NAMALWA (cell line): Measurements from ENCODE around the gene TGFBR2.

Experiments
- DNase-seq: peaks from one replicate; pipeline ENCODE4 v3.0.0-alpha.2; 2015; ENCODE audit warnings: low spot score

TGFBR2 gene

DNA sequence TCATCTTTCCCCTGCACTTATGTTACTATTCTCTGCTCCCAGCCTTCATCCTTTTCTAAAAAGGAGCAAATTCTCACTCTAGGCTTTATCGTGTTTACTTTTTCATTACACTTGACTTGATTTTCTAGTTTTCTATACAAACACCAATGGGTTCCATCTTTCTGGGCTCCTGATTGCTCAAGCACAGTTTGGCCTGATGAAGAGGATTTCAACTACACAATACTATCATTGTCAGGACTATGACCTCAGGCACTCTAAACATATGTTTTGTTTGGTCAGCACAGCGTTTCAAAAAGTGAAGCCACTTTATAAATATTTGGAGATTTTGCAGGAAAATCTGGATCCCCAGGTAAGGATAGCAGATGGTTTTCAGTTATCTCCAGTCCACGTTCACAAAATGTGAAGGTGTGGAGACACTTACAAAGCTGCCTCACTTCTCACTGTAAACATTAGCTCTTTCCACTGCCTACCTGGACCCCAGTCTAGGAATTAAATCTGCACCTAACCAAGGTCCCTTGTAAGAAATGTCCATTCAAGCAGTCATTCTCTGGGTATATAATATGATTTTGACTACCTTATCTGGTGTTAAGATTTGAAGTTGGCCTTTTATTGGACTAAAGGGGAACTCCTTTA, 86.2 kb downstream of the TGFBR2 start:
- DNase-seq: no peak

DNA sequence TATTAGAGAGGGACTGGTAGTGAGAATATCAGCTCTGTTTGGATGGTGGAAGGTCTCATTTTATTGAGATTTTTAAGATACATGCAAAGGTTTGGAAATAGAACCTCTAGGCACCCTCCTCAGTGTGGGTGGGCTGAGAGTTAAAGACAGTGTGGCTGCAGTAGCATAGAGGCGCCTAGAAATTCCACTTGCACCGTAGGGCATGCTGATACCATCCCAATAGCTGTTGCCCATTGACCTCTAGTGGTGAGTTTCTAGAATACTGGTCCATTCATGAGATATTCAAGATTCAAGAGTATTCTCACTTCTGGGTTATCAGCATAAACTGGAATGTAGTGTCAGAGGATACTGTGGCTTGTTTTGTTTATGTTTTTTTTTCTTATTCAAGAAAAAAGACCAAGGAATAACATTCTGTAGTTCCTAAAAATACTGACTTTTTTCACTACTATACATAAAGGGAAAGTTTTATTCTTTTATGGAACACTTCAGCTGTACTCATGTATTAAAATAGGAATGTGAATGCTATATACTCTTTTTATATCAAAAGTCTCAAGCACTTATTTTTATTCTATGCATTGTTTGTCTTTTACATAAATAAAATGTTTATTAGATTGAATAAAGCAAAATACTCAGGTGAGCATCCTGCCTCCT, 87.2 kb downstream of the TGFBR2 start:
- peak; percentile 79 for DNase-seq

DNA sequence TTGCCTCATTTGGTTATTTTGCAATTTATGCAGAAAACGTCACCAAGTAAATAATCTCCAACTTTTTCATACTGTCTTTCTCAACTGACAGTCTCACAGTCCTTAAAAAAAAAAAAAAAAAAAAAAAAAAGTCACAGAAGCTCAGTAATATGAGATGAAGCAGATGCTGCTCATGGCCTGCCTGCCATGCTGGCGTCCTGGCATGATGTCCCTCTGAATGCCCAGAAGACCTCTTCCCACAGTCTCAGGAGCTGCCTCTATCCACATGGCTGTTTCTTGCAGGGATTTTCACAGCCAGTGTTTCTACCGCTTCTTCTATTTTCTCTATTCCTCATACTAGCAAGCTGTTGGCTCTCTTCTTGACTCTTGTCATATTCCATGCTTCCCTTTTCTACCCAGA, 87.7 kb downstream of the TGFBR2 start:
- no peak for DNase-seq

DNA sequence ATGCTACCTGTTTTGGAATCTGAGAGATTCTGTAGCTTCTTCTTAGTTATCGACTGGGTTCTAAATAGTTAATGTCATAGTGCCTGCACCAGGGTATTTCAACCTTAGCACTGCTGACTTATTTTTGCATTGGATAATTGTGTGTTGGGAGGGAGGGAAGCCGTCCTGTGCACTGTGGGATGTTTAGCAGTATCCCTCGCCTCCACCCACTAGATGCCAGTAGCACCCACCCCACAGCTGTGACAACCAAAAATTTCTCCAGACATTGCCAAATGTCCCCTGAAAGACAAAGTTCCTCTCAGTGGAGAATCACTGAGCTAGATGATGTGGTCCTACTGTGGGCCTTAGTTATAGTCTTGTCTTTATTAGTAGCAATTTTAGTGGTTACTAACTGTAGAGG, 88.3 kb downstream of the TGFBR2 start:
- DNase-seq: no peak

DNA sequence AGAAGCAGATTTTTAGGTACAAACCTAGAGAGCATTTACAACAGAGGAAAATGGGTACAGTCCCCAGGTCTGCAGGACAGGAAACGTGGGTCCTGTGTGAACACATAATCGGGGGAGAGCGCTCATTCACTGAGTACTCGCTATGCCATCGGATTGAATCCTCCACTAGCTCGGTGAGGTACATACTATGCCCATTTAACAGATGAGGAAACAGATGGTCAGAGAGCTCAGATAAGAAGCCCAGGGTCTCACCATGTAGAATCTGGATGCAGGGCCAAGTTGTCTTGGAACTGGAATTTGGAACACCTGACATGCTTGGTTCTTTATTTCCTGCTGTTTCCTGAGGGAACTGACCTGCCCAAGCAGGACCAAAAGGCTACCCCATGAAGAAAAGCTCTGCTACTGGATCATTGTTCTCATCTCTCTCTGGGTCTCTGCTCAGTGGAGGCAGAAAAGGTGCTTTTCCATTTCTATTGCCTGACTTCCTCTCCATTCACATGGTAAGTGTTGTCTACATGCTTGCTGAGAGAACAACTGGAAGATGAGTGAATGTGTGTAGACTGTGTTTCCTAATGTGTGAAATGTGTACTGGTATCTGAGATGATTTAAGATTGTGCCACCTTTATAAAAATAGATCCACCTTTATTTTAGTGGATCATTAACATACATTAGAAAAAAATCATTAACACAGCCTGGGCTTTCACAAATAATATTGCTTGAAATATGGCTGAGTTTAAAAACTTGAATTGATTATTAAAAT, 89.1 kb downstream of the TGFBR2 start:
- no peak for DNase-seq

DNA sequence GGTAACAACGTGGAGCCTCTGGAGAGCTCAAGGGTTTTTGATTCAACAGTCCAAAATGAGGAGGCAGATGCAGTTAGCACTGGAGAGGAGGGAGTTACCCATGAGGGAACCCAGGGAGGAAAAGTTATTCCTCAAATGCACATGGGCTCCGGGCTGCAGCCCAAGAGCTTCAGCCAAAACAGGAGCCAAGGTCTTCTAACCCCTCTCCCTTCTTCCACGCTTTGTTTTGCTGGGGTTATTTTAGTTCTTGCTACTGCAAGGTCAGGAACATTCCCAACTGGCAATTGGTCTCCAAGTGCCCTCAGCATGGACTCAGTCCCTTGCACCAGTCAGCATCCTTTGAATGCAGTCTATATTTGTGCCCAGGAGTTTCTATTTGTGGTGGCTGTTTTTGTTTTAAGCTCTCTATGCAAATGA, 90.0 kb downstream of the TGFBR2 start:
- DNase-seq: no peak

DNA sequence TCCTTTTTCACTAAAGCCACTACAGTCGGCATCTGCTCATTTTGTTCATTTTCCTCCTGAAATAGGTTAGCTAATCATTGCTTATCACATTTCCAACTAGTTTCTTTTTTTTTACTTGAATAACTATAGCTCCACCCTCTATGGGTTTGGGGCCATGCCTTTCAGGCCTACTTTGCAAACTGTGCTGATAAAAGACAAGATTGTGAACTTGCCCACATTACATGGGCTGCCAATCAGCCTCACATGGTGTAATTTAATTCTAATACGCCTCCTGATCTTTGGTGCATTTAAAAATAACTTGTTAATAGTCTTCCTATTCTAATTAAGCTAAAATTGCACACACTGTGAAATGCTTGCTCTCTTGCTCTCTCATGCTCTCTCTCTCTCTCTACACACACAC, 90.5 kb downstream of the TGFBR2 start:
- DNase-seq: no peak

DNA sequence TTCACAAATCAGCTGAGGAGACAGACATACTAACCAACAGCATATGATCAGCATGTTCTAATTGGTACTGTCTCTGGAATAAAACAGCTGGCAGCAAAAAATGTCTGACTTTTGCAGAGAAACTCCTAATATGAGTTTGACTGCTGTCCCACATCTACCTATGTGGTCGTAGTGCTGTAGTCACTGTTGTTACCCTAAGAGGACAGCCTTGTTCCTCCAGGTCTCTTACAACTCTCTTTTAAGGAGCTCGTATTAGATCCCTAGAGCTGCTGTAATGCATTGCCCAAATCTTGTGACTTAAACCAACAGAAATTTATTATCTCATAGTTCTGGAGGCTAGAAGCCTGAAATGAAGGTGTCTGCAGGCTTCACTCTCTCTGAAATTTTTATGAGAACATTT, 92.1 kb downstream of the TGFBR2 start:
- DNase-seq: no peak

DNA sequence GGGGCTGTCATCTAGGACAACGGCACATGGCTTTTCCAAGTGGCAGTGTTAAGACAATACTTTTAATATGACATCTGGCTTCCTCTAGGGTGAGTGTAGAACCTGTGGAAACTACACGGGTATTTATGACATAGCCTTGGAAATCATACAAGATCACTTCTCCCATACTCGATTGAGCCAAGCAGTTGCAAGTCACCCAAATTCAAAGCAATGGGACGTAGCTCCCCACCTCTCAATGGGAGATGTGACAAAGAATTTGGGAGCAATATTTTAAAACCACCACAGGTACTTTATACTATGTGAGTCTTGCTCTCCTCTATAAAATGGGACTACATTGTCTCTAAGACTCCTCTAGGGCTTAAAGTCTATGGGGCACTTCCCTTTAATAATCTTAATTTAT, 93.5 kb downstream of the TGFBR2 start:
- DNase-seq: no peak

DNA sequence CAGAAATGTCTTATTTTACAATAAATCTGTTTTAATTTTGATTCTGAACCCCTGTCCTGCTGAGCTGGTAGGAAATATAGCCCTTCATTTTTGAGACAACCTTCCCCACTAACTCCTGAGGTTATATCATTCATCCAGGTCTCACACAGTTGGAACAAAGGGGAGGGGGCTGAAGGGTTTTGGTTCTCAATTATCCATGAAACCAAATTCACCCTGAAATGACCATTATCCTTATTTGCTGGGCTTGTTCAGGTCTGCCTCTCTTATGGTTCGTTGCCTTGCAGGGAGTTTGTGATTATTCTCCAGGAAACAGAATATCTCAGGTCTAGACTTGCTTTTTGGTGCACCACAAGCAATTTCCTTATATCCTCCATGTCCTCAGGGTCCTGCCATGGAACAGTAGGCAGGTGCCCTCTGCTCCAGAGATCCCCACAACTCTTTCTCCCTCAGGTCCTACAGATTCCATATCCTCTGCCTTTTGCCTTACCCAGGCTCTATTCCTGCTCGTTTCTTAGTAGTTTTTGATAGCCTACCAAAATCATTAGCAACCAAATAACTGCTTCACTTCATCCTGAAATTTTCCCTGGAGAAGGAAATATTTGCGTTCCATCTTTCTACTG, 94.4 kb downstream of the TGFBR2 start:
- no peak for DNase-seq

DNA sequence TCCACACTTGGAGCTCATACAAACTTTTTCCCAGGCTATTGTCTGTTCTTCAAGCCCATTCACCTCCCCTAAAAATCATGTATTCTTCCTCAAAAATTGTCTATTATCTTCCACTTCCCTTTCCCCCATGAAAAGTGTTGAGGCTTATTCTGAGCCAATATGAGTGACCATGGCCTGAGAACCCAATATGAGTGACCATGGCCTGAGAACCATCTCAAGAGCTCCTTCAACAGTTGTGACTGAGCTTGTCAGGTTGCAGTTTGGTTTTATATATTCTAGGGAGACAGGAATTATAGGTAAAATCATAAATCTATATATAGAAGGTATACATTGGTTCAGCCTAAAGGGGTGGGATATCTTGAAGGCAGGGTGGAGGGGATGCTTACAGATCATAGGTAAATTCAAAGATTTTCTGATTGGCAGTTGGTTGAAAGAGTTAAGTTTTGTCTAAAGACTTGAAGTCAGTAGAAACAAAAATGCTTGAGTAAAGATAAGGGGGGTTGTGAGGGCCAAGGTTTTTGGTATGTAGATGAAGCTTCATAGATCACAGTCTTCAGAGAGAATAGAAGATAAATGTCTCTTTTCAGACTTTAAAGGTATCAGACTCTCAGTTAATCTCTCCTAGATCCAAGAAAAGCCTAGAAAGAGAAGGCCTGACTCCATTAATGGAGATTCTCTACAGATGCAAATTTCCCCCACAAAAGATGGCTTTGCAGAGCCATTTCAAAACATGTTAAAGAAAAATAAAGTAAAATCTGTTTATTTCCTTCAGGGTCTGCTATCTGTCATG, 95.8 kb downstream of the TGFBR2 start:
- no peak for DNase-seq

DNA sequence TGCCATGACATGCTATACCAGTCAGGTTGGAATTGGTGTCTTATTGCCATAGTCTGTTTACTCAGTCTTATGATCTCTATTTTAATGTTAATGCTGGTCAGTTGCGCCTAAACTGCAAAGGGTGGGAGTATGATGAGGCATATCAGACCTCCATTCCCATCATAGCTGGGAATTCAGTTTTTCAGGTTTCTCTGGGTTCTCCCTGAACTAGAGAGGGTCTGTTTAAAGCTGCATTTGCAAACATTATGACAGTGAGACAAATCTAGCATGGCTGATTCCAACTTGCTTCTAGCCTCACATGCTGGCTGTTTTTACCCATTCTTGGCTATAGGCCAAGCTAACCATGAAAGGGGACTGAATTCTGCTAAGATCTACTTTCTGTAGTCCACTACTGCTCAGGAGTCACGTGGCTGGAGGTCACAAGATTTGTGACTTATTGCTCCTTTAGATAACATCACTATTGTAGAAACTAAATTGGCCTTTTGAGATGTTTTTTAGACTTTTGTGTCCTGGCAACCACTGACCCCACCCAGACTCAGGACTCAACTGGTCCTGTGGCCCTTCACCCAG, 96.5 kb downstream of the TGFBR2 start:
- DNase-seq: no peak

DNA sequence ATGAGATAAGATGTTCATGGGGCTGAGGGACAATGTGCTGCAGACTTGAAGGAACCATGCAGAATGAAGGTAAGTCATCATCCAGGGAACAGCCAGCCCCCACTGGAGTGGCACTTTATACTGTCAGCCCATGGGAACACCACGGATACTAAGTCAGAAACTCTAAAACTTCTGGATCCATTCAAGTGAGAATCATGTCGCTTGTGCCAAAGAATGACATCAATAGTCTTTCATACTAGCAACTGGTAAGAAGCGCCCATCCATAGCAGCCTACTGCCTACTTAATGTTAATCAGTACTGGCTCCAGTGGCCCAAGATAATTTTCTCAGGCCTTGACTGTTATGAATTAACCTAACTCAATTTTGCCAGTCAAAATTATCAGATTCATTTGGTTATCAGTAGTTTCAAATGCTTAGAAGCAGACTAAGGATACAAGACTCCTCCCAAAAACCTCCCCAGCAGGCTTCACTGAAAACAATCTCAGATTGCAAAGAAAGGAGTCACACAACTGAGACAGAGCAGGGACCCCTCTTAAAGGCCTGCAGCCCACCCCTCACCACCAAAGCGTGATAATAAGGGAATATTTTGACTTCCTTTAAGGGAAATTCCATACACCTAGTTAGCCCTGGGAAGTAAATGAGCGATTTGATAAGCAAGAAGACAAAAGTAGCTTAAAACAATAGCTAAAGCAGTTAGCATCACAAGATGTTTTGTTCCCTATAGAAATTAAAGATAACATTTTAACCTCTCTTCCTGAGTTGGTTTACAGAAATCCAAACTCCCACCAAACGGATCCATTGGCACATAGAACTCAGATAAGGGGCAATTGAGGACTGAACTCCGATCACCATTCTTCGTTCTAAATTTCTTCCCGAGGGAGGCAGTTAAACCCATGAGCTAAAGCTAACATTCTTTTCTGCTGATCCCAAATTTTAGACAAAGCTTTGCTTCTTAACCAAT, 98.8 kb downstream of the TGFBR2 start:
- DNase-seq: no peak

DNA sequence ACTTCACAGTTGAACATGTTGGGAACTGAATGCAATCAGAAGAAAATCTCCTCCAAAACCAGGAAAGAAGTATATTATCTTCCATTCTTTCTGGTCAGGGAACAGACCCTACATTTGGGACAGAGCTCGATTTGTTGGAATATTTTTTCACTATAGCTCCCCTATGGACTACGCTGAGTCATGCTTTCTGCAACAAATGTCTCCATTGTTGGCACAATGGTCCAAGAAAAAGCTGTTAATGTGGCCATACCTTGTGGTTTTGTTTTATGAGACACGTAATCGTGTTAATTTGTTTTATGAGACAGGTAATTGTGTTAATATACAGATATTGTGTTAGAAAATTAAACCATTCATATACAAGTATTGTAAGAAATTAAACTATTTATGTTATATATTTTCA, 101.4 kb downstream of the TGFBR2 start:
- DNase-seq: no peak

DNA sequence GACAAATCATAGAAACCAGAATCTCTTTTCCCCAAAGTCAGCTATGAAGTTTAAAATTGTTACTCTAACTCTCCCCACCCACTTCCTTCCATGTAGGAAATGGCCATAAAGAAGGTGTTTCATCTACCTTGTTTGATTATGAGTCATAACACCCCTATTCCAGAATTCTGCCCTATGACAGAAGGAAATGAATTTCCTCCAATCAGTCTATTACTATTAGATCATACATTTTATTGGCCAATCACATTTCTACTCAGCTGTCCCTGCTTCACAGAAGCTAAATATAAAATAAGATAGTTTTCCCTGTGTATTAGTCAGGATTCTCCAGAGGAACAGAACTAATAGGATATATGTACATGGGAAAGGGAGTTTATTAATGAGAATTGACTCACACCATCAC, 102.1 kb downstream of the TGFBR2 start:
- no peak for DNase-seq

DNA sequence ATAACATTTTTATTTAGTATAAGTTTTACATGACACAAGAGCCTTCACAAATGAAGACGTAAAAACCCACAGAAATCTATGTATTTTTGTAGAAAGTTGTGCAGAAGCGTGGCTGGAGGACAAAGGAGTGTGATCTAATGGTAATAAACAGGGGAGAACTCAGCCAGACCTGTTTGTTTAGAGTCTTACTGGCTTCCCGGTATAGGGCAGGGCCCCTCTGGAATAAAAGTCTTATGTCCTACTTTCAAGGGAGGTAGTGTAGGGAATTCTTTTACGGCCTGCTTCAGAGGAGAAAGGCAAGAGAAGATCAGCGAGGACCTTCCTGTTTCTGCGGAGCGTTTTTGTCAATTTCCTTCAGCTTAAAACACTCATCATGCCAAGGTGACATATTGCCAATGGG, 103.6 kb downstream of the TGFBR2 start:
- DNase-seq: no peak

DNA sequence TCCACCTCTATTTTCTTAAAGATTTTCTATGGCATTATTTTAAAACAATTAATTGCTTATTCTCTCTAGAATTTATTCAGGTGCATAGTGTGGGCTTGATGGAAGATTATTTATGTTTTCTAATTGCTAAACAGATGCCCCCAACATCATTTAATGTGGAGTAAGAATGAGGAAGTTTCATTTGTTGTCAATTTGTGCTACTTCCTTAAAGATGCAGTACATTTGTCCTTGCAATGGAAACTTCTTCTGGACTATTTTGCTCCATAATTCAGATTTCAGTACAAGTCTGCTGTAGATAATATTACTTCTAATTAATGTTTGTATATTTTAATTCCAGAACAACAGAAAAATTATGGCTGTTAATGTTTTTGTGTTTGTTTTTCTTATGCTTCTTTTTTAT, 104.8 kb downstream of the TGFBR2 start:
- no peak for DNase-seq

DNA sequence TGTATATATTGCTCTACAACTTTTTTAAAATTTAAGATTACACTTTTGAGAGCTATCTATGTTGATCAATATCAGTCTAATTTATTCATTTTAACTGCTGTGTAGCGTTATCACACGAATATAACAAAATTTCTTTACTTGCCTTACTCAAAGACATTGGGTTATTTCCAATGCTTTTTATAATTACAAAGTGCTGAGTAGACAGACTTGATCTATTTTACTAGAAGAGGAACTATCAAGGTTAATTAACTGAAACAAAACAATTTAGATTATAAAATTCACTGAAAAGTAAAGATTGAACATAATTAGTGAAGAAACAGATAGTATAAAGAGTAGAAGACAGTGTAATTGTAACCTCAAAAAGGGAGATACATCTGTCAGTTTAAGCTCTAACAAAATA, 105.5 kb downstream of the TGFBR2 start:
- DNase-seq: no peak

DNA sequence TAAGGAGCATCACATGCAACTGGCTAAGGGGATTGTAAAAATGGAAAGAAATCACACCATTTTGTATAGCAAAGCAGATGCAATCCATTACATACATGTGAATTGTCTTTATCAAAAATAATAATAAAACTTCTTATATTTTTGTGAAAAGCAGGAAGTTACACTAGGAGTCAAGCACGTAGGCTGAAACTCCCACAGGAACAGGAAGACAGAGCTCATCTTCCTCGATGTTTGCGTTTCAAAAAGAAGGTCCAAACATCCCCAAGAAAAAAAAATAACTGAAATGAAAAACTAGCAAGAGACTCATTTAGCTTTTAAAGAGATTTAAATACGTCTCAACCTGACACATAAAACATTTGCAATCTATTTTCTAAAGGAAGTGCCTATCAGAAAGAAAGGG, 106.6 kb downstream of the TGFBR2 start:
- DNase-seq: no peak

DNA sequence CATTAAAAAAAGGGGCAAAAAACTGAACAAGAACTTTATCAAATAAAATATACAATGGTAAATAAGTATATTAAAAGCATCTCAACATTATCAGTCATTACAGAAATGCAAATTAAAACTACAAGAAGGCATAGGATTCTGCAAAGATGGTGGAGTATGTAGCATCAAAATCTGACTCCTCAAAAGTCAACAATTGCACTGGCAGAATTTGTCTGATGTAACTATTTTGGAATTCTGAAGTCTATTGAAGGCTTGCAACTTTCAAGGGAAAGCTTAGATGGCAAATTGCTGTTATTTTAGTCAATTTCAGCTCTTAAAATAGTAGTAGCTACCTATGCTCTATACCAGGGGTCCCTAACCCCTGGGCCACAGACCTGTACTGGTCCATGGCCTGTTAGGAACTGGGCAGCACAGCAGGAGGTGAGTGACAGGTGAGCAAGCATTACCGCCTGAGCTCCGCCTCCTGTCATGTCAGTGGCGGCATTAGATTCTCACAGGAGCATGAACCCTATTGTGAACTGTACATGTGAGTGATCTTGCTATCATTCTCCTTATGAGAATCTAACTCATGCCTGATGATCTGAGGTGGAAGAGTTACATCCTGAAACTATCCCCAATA, 107.6 kb downstream of the TGFBR2 start:
- DNase-seq: no peak
